ENCODE measurements around the gene KIF4A.
A peak's percentile ranks its signal among the peaks of the same experiment; 100 is the strongest.
"Not testable (repeated sequence)": the region's sequence is repeated elsewhere in the genome, so short reads cannot be mapped to it uniquely, and the experiment has no call there.

Gene KIF4A

DNA sequence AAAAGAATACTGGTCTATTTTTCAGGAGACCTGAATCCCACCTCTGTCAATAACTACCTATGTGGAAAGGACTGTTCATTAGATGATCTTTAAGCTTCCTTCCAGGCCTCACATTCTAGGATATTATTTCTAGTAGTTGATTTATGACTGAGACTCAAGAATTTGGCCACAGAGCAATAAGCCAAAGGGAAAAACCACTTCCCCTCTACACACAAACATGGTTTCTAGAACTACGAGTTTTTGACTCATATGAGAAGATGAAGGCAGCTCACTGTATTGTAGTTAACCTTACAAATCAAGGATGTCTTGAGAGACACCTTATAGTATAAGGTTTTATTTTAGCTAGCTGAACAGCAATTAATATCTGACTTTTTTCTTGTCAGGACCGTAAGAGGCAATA, 96.3 kb downstream of the KIF4A start:
- no peak for DNase-seq (ENCODE audit: low spot score)

DNA sequence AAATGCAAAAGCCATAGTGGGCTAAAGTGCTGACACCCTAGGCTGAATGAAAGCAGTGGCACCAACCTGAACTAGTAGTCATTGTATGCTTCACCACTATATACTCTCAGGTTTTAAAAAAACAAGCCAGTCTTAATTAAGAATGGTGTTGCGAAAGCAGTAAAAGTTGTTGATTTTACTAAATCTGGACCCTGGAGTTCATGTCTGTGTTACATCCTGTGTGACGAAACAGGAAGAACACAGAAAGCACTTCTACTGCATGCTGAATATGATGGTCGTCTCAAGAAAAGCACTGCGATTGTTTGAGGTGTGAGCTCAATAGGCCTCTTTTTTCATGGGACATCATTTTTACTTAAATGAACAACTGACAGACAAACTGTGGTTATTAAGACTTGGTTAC, 109.0 kb downstream of the KIF4A start:
- peak; percentile 45 for DNase-seq (ENCODE audit: low spot score)

DNA sequence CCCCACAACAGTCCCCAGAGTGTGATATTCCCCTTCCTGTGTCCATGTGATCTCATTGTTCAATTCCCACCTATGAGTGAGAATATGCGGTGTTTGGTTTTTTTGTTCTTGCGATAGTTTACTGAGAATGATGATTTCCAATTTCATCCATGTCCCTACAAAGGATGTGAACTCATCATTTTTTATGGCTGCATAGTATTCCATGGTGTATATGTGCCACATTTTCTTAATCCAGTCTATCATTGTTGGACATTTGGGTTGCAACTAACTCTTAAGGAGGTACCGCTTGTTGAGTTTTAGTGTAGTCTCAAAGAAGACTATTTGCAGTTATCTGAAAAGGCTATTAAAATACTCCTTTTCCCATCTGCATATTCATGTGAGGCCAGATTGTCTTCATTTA, 110.3 kb downstream of the KIF4A start:
- DNase-seq (ENCODE audit: low spot score), result not testable (repeated sequence)

DNA sequence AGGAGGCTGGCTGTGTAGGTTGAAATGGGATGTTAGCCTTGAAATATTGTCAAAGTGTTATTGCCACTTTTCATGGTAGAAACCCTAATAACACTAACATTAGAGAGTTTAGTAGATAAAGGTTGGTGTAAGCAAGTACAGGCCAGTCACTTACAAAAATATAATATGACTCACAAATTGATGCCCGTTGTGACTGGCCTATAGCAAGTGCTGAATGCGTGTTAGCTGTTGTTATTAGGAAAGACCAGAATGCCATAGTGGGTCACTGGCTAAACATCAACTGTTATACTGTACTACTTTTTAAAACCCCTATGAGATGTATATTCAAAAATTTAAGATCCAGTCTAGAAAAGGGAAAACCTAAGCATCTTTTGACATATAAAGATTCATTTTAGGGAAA, 112.8 kb downstream of the KIF4A start:
- no peak for DNase-seq (ENCODE audit: low spot score)

DNA sequence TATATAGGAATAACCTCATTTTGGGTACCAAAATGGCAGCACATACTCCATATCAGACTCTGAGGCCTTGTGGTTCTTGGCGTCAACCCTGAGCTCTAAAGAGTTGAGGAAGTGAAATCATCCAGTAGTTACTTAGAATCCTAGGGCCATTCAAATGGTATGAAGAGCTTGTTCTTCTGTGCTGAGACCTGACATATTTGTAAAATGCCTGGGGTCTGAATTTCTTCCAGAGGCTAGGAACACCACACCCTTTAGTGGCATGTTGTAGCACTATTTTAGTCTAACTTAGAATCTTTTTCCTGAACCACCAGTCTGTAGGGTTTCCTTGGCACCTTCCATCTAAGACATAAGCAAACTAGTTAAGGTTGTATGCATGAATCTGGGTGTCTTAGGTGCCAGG, 115.1 kb downstream of the KIF4A start:
- DNase-seq (ENCODE audit: low spot score), result no peak

DNA sequence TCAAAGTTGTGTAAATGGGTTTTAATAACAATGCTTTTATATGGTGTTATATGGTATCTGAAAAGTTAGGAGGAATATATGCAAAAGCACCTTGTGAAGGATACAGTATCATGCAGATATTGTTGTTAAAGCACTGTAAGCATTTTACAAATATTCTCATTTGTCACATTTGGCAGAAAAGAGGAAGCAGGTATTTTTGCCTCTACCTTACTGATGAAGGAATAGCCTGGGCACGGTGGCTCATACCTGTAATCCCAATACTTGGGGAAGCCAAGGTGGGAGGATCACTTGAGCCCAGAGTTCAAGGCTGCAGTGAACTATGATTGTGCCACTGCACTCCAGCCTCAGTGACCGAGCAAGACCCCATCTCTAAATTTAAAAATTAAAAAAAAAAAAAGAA, 121.0 kb downstream of the KIF4A start:
- DNase-seq (ENCODE audit: low spot score), result no peak

DNA sequence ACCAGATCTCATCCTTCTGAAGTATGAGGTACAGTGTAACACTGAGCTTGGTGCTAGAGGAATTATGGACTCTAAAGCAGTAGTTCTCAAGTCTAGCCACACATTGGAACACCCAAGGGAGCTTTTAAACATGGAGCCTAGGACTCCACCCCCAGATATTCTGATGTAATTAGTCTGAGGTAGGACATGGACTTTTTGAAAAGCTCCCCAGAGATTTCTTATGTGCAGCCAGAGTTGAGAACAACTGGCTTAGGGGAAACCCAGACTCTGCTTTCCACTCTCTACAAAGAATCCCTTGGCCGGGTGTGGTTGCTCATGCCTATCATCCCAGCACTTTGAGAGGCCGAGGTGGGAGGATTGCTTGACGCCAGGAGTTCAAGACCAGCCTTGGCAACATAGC, 121.6 kb downstream of the KIF4A start:
- DNase-seq (ENCODE audit: low spot score), result no peak

DNA sequence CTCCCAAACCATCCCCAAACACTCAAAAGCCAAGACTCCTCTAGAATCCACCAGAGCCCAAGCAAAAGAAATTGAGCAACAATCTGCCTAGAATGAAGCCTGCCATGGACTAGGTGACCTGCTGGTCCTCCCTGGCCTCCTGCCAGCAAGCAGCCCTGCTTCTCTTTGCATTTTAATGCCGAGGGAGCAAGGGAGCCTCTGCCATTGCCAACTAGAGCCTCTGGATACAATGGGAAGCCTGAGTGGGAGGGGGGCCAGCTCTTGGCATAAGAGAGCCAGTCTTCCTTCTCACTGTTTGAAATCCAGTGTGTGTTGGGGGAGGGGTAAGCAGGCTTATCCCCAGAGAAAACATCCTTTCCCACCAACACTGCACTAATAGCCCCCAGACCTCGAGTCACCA, 131.7 kb downstream of the KIF4A start:
- DNase-seq (ENCODE audit: low spot score), result no peak

DNA sequence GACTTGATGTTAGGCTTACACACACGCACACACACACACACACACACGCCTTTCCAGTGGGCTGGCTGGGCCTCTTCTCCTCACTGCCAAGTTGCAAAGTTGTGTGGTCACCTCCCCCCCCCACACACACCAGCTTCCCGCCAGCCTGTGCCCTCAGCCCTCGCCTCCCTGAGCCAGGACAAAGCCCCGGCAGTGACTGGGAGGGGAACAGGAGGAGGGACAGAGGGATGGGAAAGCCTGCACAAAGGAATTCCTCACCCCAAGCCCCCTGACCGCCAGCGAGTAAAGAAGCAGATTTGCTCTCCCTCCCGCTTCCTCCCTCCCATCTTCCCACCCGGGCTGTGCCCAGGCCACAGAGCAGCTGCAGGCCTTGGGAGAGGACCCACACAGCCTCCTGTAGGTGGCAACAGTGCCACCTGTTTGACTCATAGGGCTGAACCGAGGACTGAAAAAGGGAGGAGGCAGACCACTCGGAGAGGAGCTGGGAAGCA, 133.0 kb downstream of the KIF4A start, which contains the start of gene GDPD2:
TSS of gene GDPD2 (plus strand) at position 464 of the 491 bp plus-strand sequence. CDS start 1,671 bp downstream, outside the sequence.
- DNase-seq (ENCODE audit: low spot score), result no peak

DNA sequence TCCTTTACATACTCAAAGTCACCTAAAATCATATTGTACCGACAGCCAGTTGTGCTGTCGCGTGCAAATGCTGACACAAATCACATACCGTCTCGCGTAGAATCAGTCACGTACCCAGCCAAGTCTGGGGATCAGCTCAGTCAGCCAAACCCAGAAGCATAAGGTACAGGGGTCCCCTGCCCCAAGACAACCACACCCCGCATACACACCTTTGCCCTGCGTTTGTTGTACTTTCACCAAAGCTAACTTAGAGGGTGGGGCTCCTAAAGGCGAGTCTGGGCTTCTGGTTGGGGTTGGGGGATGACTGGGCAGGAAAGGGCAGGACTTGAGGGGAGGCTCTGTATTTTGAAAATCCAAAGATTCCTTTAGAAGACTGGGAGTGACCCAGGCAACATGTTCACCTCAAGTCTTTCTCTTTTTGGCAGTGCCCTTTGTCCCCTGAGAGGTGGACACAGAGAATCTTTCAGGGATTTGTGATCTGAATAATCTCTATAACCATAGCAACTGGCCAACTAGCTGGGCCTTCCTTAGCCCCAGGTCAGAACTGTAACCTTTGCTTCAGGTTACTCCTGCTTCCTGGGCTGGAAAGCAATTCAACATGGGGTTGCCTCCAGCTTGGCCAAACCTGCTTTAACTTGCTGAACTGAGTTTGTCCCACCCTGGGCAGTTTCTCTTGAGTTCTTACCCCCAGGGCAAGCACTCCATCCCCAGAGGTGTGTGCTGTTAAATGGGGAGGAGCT, 134.2 kb downstream of the KIF4A start:
- DNase-seq (ENCODE audit: low spot score), result no peak

DNA sequence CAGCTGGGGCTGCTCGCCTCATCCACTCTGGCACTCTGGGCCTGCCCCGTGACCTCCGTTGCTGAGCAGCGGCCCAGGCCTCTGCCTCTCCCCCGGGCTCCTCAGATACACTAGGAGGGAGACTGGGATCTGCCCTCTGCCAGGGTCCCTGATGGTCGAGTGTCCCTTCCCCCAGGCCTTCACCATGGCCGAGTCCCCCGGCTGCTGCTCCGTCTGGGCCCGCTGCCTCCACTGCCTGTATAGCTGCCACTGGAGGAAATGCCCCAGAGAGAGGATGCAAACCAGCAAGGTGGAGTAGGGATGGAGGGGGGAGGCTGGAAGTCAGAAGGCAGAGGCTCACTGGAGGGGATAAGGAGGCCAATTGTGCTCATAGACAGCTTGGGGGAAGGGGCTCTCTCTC, 134.9 kb downstream of the KIF4A start:
- DNase-seq (ENCODE audit: low spot score), result no peak

DNA sequence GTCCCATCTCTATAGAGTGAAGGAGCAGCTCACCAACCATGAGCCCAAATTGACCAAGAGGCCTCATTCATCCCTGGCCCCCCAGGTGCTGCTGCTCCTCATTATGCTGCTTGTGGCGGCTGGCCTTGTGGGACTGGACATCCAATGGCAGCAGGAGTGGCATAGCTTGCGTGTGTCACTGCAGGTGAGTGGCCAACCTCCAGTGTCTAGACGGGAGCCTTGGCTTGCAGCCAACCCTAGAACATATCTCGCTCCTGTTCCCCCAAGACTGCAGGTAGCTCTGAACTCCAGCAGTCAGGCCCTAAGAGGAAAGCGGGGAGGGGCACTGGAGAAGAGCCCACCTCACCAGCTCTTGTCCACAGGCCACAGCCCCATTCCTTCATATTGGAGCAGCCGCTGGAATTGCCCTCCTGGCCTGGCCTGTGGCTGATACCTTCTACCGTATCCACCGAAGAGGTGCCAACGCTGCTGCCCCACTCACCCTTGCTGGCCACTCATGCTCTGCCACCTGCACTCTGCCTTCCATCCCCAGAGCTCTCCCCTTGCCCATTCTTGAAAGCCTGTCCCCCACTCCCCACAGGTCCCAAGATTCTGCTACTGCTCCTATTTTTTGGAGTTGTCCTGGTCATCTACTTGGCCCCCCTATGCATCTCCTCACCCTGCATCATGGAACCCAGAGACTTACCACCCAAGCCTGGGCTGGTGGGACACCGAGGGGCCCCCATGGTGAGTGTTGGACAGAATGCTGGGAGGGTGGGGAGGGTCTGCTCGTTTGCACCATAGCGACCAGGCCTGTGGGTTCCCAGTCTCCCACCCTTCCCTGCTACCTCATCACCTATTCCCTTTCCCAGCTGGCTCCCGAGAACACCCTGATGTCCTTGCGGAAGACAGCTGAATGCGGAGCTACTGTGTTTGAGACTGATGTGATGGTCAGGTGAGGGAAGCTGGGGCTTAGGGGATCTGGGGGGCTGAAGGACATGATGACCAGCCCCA, 136.7 kb downstream of the KIF4A start:
- DNase-seq (ENCODE audit: low spot score), result no peak

DNA sequence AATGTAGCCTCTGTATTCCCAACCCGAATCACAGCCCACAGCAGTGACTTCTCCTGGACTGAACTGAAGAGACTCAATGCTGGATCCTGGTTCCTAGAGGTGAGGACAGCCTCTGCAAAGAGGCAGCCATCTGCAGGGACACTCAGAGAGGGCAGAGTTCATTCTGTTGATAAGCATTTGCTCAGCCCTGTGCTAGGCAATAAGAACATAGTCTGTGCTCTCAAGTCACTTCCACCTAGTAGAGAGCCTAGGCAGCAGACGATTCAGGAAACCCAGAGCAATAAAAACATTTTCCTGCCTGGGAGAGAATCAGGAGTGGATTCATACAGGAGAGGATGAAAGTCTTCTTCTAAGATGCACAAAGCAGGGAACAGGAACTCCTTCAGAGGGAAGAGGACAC, 137.5 kb downstream of the KIF4A start:
- DNase-seq (ENCODE audit: low spot score), result no peak

DNA sequence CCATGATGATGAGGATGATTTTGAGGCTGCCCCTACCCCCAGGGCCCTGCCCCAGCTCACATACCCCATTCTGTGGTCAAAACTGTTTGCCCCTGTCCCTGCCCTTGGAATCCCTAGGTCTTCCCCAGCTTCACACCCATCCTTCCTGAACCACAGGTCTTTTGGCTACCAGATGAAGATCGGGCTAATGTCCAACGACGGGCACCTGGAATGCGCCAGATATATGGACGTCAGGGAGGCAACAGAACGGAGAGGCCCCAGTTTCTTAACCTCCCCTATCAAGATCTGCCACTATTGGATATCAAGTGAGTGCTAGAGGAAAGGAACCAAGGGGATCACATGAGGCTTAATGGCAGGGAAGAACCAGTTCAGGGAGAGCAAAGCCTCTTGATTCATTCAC, 139.9 kb downstream of the KIF4A start:
- no peak for DNase-seq (ENCODE audit: low spot score)

DNA sequence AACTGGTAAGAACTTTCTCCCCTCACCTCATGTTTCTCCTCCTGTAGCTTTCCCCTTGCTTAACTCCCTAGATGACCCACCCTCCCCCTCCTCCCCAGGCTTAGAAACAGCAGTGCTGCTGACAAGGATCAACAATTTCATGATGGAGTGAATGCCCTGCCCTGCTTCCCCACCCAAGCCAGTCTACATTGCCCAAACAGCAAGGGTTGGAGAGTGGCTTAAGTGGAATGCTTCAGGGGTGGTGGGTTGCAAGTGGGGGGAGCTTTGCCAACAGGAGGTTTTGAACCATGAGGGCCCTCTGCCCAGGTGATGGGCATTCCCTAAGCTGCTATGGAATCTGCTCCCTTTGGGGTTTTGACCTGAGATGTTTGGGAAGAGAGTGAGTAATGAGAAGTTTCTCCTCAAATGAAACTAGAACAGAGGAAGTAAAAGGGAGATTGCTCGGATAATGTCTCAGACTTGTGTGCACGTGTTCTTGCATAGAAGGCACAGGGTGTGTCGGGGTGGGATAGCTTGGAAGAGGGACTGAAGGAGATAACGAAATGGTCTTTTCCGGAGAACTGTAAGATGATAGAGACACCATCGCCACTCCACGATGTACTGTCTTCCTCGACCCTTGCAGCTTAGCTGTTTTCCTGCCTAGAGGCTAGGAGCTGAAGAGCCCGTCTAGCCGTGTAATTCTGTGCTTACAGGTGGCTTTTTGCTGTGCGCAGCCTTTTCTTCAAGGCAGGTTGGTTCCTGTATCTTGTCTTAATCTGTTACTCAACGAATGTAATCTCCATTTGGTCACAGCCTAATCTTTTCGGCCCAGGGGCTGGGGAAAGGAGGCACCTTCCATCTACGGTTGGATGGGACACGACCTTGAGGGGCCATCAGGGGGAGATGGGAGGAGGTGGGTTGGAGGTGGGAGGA, 143.3 kb downstream of the KIF4A start:
- DNase-seq (ENCODE audit: low spot score), result no peak

DNA sequence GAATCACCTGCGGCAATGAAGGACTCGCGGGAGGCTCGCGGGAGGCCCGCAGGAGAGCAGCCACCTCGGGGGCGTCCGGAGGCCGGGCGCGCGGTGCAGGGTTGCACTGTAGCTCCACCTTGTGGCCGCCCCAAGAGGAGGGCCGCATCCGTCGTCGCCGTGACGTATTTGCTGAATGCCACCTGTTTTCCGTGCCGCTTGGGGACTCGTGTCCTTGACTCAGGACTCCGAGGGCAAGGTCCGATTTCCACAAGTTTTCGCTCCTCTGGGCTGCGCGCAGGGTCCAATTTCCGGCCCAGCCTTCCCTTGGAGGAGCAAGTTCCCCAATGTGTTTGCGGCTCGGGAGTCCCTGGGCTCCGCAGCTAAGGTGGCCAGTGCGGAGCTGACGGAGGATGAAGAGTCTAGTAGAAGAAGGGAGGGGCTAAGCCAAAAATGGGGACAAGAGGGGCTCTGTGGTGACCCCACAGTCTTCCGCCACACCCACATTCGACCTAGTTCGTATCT, 144.0 kb downstream of the KIF4A start:
- DNase-seq (ENCODE audit: low spot score), result peak; percentile 76

DNA sequence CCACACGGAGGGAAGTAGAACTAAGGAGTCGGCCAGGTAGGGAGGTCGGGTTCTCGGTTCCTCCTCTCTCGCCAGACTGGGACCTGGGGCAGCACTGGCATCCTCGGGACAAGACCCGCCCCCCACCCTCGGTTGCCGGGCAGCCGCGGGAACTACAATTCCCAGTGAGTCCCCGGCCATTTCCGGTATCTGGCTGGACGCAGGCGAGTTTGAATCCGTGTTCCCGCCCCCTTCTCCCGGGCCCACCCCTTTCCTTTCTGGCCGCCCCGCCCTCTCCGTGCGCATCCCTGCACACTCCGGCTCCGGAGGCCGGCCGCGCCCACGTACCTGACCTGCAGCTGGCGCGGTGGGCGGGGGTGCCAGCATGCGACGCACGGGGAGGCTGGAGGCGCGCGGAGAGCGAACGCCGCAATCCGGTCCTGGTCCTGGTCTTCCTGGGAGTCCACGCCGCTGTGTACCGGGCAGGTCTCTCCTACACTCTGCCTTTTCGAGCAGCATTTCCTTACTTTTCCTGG, 144.5 kb downstream of the KIF4A start:
- peak; percentile 50 for DNase-seq (ENCODE audit: low spot score)

DNA sequence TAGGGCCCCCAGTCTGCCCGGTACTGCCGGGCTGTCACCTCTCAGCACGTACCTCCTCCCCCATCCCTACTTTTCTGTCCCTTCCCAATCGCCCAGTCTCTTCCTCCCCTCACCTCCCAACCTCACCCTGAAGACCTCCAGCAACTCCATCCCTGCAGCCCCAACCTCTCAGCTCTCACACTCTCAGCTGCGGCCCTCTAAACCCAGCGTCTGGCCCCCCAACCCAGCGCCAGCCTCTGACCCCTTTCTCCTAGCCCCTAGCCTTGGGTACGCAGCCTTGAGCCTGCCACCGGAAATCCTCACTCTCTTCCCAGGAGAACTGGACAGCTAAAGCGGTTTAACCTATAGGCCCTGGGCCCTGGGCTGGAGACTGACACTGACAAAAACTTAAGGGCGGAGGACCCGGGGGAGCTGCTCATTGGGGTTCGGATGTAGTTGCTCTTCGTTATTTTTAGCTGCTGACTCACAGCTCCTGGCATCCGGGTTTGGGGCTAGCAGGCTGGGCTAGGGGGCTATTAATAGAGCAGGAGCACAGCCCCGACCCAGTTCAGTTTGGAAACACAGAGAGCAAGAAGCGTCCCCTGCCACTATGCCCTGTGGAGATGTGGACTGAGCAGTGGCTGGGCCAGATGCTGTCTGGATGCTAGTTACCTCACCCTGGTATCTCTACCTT, 145.1 kb downstream of the KIF4A start:
- no peak for DNase-seq (ENCODE audit: low spot score)

DNA sequence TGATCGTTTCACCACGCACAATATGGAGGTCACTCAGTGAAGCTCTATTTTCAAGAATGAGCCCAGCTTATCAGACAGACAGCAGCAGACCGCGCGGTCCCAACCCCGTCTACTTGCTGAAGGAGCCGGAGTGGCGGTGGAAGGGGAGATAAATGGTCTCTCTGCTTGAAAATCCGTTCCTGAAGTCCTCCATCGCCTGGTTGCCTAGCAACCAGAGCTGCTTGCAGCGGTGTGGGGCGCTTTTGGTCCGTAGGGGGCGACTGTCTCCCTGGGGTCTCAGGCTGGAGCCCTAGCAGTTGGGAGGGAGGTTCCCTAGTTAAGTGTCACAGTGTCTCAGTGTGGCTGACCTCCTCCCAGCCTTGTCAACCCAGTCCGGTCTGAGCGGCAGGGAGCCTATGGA, 146.4 kb downstream of the KIF4A start:
- DNase-seq (ENCODE audit: low spot score), result peak; percentile 42

DNA sequence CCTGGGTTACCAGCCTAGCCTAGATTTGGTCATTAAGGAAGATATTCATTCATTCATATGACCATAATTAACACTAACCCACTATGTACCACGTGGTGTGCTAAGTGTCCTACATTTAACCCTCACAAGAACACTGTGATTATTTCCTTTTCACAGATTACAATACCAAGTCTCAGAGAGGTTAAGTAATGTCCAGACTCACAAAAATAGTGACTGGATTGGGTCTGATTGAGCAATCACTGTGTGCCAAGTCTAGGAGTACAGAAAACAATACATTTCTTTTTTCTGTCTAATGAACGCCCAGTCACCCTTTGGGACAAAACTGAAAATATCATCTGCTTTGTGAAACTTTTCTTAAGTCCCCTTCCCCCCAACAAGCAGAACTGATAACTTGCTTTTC, 147.1 kb downstream of the KIF4A start:
- no peak for DNase-seq (ENCODE audit: low spot score)

All from NAMALWA (cell line).